Hepatocyte (in vitro differentiated cells): ENCODE results near the gene IAH1.

Source experiments
- CTCF ChIP-seq: fragments of 200-600 bp; sonication (generic); IDR thresholded peaks from 2 replicates; pipeline ENCODE4 v1.5.1; 2016; ENCODE audit warnings: antibody characterized with exemption, mild to moderate bottlenecking; ENCODE audit not compliant: poor library complexity
- EZH2 ChIP-seq: fragments of 200-600 bp; sonication (generic); IDR thresholded peaks from 2 replicates; pipeline ENCODE4 v1.6.1; 2016; ENCODE audit warnings: antibody characterized with exemption, mild to moderate bottlenecking, borderline replicate concordance
- EZH2phosphoT487 ChIP-seq: fragments of 200-600 bp; sonication (generic); IDR thresholded peaks from one replicate; pipeline ENCODE4 v1.6.1; 2018; ENCODE audit warnings: antibody characterized with exemption, mild to moderate bottlenecking, low read depth, moderate library complexity; ENCODE audit not compliant: unreplicated experiment, severe bottlenecking

- TF ChIP-seq CTCF: no peak
- TF ChIP-seq EZH2phosphoT487: no peak
- no peak for TF ChIP-seq EZH2
Observed at GRCh38 chr2:9498210-9498609, 23.9 kb downstream of the IAH1 start.
